Right cardiac atrium (tissue), 5 donors: Measurements from ENCODE around the gene G3BP2. TPM values are rescaled to one million over a fixed set of nuclear protein-coding genes. Genes with fewer than 3 reads are reported as not detected.
A peak's percentile ranks its signal among the peaks of the same experiment; 100 is the strongest.

Source experiments
- ATAC-seq, 2 donors: fragments of 200-7000 bp; cut with Tn5 transposase; one replicate each; pipeline versions ENCODE4 v1.8.0 to v1.9.1; 2020; ENCODE audit warnings: moderate library complexity in 2 of 2, mild to moderate bottlenecking in 1 of 2
- DNase-seq, 3 donors: peaks; one replicate each; pipeline ENCODE4 v3.0.0-alpha.2; 2020
- H3K27ac ChIP-seq: one replicate; pipeline ENCODE4 v1.5.1; 2013; ENCODE audit warnings: mild to moderate bottlenecking, low read length, control low read depth, moderate library complexity
- H3K27me3 ChIP-seq: one replicate; pipeline ENCODE4 v1.6.1; 2013; ENCODE audit not compliant: control insufficient read depth, insufficient read depth
- H3K4me1 ChIP-seq: one replicate; pipeline ENCODE4 v1.6.1; 2013; ENCODE audit warnings: low read length; ENCODE audit not compliant: control insufficient read depth, insufficient read depth
- H3K4me3 ChIP-seq: one replicate; pipeline ENCODE4 v1.5.1; 2013; ENCODE audit warnings: low read length, control low read depth
- H3K9me3 ChIP-seq: one replicate; pipeline ENCODE4 v1.6.1; 2013; ENCODE audit warnings: low read length; ENCODE audit not compliant: control insufficient read depth
- WGBS: extraction: QIAGEN DNeasy Blood & Tissue Kit; methylation state at CpG from one replicate; pipeline ENCODE4 v1.1.7; 2013; 5-methylcytosine and 5-hydroxymethylcytosine counted together
- intact Hi-C, 4 donors: fragments of 100-400 bp; cut with DNase I; formaldehyde crosslinking; loops; one replicate each; pipeline versions ENCODE4 v1.11.0 to v1.14.0; 2022 to 2023
- polyA plus RNA-seq: library from polyadenylated mRNA; stranded (reverse); fragments of 200-250 nt; gene quantifications from one replicate; pipeline ENCODE4 v1.2.3, GENCODE V29; 2013
- total RNA-seq, 4 donors: library from RNA; stranded (reverse); fragmentation: NEBNext Ultra II Directional; extraction: Animal tissue kit (Norgen Biotek cat#: 25700); gene quantifications; one replicate each; pipeline ENCODE4 v1.2.1, GENCODE V29; 2021
- donor health status: healthy with polysubstance abuse.
- donor health status: DM: no; HTN: yes; CAD: no.
- donor health status: DM: no; HTN: no; CAD: no.
- donor health status: DM: no; HTN: yes; CAD: no; lungs with severe emphysema.
- donor health status: DM: yes; HTN: yes; CAD: no.

G3BP2 gene
- total and polyA plus RNA-seq, 5 donors: 22.3 to 124 (median 85.1) TPM

DNA sequence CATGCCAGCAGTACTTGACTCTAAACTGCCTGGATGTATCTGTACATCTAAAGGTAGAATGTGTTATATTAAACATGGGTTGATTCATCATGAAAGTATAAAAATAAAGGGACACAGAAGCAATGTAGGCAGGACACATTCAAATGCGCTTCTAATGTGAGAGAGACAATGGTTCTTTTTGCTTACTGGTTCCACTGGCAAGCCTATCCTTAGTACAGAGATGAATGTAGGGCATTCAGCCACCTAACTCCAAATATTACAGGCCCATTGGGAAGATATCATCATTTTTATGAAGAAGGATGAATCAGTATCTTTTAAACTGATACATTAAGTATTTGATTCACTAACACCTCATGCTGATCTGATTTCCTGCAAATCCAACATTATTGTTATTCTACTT is 60.9 kb downstream of the G3BP2 start:
- Histone ChIP-seq H3K27me3 (no peaks in the 10 kb centered on the region), H3K4me1 (no peaks in the 10 kb centered on the region), H3K9me3 (no peaks in the 10 kb centered on the region), H3K27ac (no peak overlapping the region), H3K4me3 (no peak overlapping the region)
- WGBS: 90% methylated on average over 1 of the region's 1 CpG
- ATAC-seq (no peak), DNase-seq (no peak)
- intact Hi-C loops: no loop called here

DNA sequence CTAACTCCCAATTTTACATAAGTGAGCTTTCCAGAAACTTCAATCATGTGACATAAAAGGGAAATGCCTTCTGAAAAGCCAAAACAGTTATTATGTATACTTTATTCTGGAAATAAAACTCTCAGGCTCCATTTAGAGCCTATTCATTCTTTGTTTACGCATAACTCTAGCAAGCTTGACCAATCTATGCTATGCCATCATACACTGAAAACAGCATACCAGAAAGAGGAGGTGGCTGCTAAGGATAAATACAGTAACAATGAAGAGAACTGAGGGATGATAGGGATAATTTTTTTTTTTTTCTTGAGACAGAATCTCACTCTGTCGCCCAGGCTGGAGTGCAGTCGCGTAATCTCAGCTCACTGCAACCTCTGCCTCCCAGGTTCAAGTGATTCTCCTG is 67.3 kb downstream of the G3BP2 start:
- Histone ChIP-seq H3K9me3 (no peaks in the 10 kb centered on the region), H3K4me1 (no peaks in the 10 kb centered on the region), H3K4me3 (no peak overlapping the region), H3K27me3 (no peaks in the 10 kb centered on the region), H3K27ac (no peak overlapping the region)
- DNase-seq: no peak
- WGBS: 92% methylated on average over 4 of the region's 4 CpGs
- no peak for ATAC-seq
- intact Hi-C loops: no loop called here

DNA sequence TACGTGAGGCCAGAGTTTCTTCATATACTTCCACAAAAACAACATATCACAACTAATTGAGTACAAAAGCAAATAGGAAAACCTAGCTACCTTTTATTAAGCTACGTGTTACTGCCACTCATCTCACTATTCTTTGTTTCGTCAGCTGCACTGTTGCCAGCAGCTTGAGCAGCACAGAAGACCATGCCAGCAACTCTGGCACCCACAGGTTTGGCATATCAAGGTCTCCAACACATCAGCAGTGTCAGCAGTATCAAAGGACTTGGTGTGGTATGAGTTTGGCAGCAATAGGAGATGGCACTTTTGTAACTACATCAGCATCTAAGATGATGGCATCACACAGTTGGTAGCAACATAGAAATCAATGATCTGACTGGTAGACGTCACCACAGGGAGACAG is 73.6 kb downstream of the G3BP2 start:
- intact Hi-C loops: no loop called here
- no peak overlapping the region for H3K4me3 ChIP-seq
- no peak overlapping the region for H3K27ac ChIP-seq
- no peaks in the 10 kb centered on the region for H3K4me1 ChIP-seq
- no peaks in the 10 kb centered on the region for H3K27me3 ChIP-seq
- H3K9me3 ChIP-seq: no peaks in the 10 kb centered on the region
- 69% methylated on average over 4 of the region's 4 CpGs for WGBS
- DNase-seq (peak in 1 of 3 donors; percentile 13), ATAC-seq (peak; percentile 47 to 51)

DNA sequence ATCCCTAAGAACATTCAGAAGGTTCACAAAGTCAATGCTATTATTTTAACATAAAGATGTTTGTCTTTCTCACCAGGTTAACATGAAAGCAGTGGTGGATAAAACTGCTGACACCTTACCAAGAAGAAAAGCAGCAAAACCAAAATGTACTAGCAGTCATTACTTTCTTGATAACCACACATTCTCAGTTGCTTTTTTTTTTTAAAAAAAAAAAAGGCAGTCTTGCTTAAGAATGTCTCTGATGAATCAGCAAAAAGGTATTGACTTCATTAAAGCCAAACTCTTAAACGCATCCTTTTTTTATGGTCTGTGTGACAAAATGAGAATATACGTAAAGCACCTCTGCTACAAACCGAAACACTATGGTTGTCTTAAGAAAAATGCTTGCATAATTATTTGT is 74.8 kb downstream of the G3BP2 start:
- ATAC-seq (no peak), DNase-seq (no peak)
- Histone ChIP-seq H3K9me3 (no peaks in the 10 kb centered on the region), H3K4me1 (no peaks in the 10 kb centered on the region), H3K4me3 (no peak overlapping the region), H3K27ac (no peak overlapping the region), H3K27me3 (no peaks in the 10 kb centered on the region)
- intact Hi-C loops: no loop called here
- 71% methylated on average over 3 of the region's 3 CpGs for WGBS

DNA sequence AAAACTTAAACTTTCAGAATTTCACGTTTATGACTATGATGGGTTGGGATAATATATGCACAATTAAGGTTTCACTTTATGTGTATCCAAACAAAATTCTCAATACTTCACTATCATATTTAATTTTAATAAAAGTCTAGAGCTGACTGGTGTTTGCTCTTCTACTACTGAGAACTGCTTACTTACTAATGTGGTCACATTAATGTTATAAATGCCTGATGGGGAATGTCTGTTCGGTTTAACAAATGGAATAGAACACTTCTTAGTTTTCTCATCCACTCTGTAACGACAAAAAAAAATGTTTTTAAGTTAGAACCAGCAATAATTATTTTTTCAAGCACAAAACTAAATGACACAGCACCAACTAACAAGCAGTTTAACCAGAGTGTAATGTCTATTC is 77.2 kb downstream of the G3BP2 start:
- Histone ChIP-seq H3K4me3 (no peak overlapping the region), H3K27me3 (no peaks in the 10 kb centered on the region), H3K4me1 (no peaks in the 10 kb centered on the region), H3K27ac (no peak overlapping the region), H3K9me3 (no peaks in the 10 kb centered on the region)
- DNase-seq (no peak), ATAC-seq (no peak)
- intact Hi-C loops: no loop called here
- WGBS: 72% methylated on average over 3 of the region's 3 CpGs

- no peaks in the 10 kb centered on the region for H3K27me3 ChIP-seq
- H3K4me3 ChIP-seq: no peak overlapping the region
- H3K4me1 ChIP-seq: no peaks in the 10 kb centered on the region
- H3K9me3 ChIP-seq: no peaks in the 10 kb centered on the region
- intact Hi-C loops: no loop called here
- WGBS: 83% methylated on average over 1 of the region's 1 CpG
- H3K27ac ChIP-seq: no peak overlapping the region
- ATAC-seq (no peak), DNase-seq (no peak)
These were observed 79.8 kb downstream of the G3BP2 start for GRCh38 chr4:75593393-75593792.

Other genes starting within 250 kb of the G3BP2 start
- gene RCHY1, start 159.0 kb downstream of the G3BP2 start, total RNA-seq: 10 to 100 TPM; 40.9 to 56.7 (median 49.2) TPM
- gene RCHY1, start 159.0 kb downstream of the G3BP2 start, polyA plus RNA-seq: 26.1 TPM
- 10 to 100 TPM; 13.9 to 21.7 (median 19.2) TPM for gene THAP6, start 158.9 kb downstream of the G3BP2 start, total RNA-seq
- gene THAP6, start 158.9 kb downstream of the G3BP2 start, polyA plus RNA-seq: 8.5 TPM
- gene ODAPH, start 117.3 kb downstream of the G3BP2 start, total RNA-seq: not detected
- gene ODAPH, start 117.3 kb downstream of the G3BP2 start, polyA plus RNA-seq: not detected
- gene CDKL2, start 42.9 kb downstream of the G3BP2 start, total RNA-seq: 1 to 10 TPM in 3 of 4 donors, under 1 TPM in 1; 0.64 to 1.5 (median 1.2) TPM
- gene CDKL2, start 42.9 kb downstream of the G3BP2 start, polyA plus RNA-seq: 0.43 TPM
- gene USO1, start 51.2 kb upstream of the G3BP2 start, total RNA-seq: 100 to 1,000 TPM in 2 of 4 donors, 10 to 100 TPM in 2; 93.6 to 103 (median 99.1) TPM
- gene USO1, start 51.2 kb upstream of the G3BP2 start, polyA plus RNA-seq: 47.4 TPM
- not detected for gene PPEF2, start 229.0 kb upstream of the G3BP2 start, total RNA-seq
- gene PPEF2, start 229.0 kb upstream of the G3BP2 start, polyA plus RNA-seq: not detected